Measurements from ENCODE around the gene CA12.
A peak's percentile ranks its signal among the peaks of the same experiment; 100 is the strongest.

Gene CA12

DNA sequence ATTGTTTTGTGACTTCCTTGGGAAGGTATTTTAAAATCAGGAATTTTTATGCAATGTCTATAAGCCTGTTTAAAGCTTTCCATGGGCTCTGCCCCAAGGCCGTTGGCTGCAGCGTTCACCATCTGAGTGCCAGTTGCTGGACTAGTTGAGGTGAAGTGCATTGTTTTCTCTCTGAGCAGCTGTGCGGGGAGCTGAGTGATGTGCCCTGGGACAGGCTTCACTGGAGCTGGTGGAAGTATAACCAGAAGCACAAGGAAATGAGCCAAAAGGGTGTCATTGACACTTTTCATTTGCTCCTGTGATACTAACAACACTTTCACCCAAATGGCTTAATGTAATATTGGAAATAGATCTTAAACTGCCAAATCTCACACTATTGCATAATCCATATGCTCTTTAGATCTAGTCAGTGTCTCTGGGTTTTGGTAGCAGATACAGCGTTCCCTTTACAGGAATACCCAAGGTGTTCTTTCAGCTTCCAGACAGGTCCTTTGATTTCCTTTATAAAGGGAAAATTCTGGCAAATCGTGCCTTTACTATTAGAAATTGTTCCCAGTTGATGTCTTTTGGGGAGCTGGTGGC, 75.1 kb downstream of the CA12 start:
- DNase-seq (ENCODE audit: low spot score): no peak

DNA sequence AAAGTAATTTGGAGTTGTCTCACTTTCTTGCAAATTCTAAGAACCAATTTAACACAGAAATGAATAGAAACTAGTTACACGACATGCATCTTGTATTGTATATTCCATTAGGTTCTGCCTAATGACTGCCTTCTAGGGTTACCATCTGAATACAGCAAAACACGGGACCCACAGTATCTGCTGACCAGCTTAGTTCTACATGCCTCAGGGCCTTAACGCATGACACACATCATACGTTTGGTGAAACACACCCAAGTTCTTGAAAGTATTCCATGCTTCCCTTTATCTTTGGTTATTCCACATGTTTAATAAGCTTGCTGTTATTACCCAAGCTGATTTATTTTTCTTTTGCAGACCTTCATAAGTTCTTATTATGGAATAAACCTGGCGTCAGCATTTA, 76.4 kb downstream of the CA12 start:
- DNase-seq (ENCODE audit: low spot score): no peak

DNA sequence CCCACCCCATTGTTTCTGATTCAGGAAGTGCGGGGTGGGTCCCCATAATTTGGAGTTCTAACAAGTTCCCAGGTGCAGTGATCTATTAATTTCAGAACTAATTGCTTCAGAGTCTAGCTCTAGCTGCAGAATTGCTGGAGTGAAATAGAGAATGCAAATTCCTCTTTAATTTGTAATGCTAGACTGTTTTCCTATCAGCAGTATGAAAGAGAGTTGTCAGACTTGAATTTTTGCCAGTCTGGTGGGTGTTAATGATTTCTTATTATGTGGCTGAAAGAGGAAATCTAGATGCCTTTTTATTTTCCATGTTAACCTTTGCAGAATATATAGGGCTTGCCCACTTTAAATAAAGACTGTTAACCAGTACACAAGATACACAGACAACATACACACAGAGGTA, 80.6 kb downstream of the CA12 start:
- DNase-seq (ENCODE audit: low spot score): no peak

DNA sequence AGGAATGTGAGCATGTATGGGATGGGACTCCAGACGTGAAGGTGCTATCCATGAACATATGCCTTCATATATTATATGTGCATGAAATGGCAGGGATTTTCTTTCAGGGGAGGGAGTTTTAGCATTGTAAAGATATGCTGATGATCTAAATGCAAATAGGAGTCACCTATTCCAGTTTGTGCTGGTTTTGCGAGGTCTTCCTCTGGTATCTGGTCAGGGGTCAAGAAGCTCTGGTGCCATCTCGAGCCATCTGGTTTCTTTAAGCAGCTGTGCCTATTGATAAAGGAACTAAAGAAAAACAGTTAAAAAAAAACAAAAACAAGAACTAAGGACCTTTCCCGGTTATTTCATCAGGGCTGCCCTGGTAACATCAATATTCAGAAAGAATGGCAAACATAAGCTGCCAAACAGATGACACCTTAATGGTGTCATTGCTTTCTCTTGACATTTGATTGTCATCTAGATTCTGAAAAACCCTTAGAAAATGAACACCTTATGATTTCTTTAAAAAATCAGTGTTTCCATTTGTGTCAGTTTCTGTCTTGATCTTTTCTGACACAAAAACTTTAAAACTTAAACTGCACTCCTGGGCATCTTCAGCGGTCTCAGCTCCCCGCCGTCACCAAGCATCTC, 81.6 kb downstream of the CA12 start:
- DNase-seq (ENCODE audit: low spot score): no peak

DNA sequence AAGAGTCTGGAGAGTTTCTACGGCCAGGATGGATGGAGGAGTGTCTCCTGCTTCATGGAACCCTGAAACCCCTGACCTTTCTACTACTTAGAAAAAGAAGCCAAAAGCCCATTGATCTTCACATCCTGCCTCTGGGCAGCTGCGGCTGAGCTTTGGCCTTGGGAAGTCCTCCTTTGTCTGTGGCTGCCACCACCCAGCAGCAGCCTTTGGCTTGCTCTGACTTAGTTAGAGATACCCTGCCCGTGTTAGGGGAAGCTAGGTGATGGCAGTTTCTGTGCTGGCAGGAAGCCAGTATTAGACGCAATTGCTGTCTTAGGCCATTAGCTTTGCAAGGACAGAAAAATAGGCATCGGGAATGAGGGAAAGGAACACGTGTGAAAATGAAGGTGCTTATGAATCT, 85.5 kb downstream of the CA12 start:
- no peak for DNase-seq (ENCODE audit: low spot score)

DNA sequence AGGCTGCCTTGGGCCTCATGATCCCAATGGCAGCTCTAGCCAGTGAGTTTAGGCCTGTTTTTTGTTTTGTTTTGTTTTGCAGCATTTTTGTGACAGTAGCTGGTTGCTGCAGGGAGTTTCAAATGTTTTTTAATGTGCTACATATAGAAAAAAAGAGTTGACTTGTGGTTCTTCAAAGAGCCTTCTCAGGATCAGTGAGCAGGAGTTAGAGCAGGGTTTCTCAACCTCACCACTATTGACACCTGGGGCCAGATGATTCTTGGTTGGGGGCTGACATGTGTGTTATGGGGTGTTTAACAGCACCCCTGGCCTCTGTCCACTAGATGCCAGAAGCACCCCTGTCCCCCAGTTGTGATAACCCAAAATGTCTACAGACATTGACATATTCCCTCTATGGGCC, 86.3 kb downstream of the CA12 start:
- no peak for DNase-seq (ENCODE audit: low spot score)

DNA sequence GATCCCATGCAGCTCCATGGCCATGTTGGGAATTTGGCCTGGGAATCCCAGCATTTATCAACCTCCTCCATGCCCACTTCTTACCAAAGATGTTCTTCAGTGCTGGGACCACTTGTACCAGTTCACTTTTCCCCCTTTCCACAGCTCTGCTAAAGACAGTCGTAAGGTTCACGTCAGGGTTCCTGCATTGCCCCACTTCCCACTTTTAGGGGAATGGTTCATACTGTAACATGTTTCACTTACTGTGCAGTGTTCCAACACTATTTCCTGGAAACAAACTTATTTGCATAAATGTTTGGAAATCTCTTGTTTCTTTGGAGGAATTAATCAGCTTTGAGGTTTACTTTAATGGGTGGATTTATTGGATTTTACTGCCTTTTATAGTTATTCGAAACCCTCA, 87.3 kb downstream of the CA12 start:
- no peak for DNase-seq (ENCODE audit: low spot score)

DNA sequence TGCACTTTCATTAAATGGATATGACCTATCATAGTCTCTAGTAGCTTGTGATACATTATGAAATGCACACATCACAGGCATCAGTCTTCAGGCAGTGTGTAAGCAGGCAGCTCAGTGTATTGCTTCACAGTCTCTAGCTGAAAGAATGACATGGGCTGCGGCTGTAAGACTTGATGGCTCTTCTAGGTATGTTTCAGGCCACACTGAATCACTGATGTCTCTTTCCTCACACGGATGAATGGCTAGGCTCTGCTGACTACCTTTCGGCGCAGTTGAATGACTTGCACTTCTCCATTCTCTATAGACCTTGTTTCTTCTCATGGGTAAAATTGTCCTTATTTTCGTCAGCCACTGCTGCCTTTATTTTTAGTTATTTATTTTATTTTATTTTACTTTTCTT, 88.9 kb downstream of the CA12 start:
- no peak for DNase-seq (ENCODE audit: low spot score)

DNA sequence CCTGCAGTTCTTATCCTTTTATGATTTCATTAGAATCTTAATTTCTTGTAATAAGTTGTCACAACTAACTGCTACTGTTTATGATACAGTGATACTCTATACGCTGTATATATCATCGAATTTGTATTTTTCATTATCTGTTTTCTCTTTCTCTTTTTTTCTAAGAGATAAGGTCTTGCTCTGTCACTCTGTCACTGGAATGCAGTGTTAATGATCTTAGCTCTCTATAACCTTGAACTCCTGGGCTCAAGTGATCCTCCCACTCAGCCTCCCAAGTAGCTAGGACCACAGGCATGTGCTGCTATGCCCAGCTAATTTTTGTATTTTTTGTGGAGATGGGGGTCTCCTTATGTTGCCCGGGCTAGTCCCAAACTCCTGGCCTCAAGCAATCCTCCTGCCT, 89.4 kb downstream of the CA12 start:
- DNase-seq (ENCODE audit: low spot score): no peak

DNA sequence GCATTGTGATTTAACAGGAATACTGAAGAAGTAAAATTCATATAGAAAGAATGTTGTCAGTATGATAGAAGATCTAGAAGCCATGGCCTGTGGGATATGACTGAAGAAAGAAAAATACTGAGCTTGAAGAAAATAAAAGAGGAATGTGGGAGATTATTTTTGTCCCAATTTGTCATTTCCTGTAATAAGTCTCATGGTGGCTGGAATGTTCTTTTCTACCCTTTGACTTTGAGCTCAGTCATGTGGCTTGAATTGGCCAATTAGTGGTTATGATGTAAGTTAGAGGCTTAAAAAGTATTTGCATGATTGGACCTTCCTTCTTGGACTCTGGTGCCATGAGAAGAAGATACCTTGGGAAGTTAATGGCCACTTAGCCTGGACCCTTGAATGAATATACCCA, 90.1 kb downstream of the CA12 start:
- peak; percentile 63 for DNase-seq (ENCODE audit: low spot score)

DNA sequence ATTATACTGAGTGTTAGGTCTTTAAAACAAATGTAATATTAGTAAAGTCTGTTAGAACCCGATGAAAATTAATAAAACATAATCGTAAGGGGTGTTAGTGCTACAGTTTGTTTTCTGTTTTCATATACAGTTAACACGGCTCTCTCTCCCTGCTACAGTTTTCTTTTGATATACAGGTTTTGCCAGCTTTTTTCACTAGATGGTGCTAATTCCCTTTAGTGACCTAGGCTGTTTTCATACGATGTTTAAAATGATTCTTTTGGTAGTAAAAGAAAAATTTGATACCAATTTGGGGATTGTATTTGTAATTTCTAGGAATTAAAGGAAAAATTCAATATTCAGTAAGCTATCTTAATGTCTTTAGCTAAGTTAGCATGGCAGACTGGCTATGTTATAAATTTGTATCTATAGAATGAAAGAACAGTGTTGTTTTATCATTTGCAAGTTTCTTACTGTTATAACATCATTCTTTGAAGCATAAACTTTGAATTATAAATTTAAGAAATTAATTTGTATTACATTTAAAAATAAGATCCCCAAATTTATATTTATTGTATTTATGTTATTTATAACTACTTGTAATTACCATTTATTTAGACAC, 92.8 kb downstream of the CA12 start:
- DNase-seq (ENCODE audit: low spot score): peak; percentile 76

DNA sequence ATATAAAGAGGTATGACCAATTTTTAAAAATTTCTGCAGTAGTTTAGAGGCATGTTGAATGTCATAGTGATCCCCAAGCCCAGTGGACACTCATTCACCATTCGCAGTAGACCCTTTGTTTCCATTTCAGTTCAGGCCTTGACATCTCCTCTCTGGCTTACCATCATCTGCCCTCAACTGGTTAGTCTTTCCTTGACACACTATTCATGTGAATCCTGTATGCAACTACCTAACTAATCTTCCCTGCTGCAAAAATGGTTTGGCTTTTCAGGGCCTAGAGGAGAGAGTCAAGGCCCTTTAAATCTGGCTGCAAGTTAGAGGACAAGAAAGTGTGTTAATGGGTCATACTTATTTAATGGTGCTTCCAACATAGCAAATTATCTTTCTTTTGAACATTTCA, 93.3 kb downstream of the CA12 start:
- no peak for DNase-seq (ENCODE audit: low spot score)

DNA sequence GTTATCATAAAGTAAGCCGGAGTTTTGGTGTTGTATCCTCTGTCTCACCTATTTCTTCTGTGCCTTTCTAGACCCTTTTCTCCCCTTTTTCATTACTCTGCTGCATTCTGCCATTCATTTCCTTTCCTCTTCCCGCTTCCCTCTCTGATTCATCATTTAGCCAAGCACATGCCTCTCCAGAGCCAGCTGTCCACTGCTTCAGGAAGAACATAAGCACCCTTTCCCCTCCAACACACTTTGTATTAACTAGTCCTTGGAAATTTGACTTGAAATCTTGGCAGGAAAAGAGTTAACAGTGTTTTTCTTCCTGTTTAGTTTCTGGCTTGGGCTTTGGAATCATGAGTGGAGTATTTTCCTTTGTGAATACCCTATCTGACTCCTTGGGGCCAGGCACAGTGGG, 94.5 kb downstream of the CA12 start:
- DNase-seq (ENCODE audit: low spot score): no peak

DNA sequence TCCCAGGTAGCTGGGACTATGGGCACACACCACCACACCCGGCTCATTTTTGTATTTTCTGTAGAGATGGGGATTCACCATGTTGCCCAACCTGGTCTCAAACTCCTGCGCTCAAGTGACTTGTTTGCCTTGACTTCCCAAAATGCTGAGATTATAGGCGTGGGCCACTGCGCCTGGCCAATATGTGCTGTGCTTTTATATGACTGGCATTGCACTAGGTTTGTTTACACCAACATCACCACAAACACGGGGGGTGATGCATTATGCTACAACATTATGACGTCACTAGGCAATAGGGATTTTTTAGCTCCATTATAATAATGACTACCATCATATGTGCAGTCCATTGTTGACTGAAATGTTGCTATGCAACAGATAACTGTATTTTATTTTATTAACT, 97.3 kb downstream of the CA12 start:
- DNase-seq (ENCODE audit: low spot score): no peak

DNA sequence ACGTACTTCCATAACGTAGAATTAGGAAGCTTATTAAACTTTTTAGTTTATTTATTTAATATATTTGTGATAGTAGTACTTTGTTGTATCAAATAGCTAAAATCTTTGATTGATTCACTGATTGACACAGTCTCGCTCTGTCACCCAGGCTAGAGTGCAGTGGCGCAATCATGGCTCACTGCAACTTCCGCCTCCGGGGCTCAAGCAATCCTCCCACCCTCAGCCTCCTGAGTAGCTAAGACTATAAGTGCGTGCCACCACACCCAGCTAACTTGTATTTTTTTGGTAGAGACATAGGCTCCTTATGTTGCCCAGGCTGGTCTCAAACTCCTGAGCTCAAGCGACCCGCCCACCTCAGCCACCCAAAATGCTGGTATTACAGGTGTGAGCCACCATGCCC, 98.5 kb downstream of the CA12 start:
- DNase-seq (ENCODE audit: low spot score): no peak

DNA sequence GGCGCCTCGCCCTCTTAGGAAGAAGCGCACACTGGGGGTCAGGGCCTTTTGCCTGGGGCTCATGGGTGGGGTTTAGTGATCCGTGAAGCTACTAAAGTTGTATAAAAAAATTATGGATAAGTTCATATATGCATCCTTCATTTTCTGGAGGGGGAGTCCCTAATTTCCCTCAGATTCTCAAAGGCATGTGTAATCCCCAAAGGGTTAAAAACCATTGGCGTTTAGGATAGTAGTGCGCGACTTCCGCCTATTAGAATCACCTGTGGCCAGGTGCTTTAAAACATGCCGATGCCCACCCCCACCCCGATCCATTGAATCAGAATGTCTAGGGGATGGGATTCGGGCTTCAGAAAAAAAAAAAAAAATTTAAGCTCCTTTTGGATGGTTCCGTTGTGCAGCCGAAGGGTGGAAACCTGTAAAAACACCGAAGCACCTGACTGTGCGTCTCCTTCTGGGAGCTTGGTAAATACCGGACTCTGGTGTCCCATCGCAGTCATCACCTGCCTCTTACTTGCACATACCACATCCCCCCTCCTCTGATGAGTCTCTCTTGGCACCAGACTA, 103.7 kb downstream of the CA12 start:
- no peak for DNase-seq (ENCODE audit: low spot score)

DNA sequence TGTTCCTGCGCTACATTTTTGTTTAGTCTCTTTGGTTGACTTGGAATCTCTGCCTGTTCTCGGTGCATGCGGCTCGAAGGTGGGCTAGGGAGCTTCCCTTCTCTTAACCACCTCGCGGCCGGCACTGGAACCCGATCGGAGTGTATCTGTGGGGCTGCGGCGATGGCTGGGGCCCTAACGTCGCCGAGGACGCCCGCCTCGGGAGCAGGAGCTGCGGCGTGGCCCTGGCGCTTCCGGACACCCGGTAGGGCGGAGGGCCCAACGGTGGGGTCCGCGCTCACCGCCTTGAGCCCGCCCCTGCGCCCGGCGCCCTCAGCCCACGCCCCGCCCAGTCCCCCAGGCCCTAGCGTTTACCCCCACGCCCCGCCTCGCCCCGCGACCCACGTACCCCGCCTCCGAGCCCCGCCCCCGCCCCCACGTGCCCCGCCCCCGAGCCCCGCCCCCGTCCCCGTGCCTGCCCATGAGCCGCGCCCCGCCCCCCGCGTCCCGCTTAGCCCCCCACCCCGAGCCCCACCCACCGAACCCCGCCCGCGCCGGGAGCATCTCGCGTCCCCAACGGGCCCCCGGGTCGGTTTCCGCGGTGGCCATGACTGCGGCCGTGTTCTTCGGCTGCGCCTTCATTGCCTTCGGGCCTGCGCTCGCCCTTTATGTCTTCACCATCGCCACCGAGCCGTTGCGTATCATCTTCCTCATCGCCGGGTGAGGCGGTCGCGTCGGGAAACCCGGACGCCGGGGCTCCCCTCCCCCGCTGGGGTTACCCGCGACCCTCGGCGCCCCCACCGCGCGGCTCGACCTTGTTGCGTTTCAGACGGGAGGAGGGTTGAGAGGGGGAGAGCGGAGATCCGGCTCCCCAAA, 104.4 kb downstream of the CA12 start, which contains the start of gene APH1B:
APH1B (plus strand) TSS at position 568 of the 855 bp plus-strand sequence; CDS start at position 587, 19 bp downstream.
- peak; percentile 74 for DNase-seq (ENCODE audit: low spot score)

DNA sequence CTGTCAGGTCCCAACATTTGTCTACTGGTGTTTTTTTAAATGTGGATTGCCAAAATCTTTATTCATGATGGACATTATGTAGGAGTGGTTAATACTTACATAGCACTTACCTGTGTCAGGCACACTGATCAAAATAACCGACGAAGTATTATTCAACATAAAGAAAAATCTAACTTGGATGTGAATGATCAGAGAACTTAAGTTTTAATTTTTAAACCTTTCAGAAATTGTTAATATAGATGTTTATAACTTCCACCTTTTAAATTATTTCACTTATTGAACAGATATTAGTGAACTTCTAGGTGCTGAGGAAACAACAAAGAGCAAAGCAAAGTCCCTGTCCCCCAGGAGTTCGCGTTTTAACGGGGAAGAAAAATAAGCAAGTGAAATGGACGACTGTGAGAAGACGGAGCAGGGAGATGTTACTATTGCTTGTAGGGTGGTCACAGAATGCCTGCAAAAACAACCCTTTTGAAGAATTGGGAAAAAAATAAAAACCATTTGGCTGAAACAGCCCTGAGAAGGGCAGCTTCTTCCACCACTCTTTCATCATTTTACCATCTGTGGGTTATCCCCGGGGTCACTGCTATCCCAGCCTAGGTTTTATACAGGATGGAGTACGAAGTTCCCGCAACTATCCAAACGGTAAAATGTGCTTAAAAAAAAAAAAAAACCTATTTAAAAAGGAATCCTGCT, 105.2 kb downstream of the CA12 start:
- DNase-seq (ENCODE audit: low spot score): no peak

DNA sequence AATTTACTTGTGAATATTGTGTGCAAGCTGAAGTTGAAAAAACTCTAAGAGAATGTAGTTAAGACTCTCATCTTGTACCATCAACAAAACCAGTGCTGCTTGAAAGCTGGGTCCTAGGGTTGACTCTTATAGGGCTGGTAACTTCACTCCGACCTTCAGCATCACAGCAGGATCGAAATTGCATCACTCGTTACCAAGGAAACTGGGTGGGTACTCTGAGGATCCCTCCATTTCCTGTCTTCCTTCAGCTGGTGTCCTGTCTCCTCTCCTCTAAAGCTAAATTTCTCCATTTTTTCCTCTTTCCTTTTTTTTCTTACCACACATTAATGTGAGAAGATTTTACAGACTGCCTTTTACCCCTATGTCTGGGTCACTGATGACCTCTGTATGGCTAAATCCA, 107.2 kb downstream of the CA12 start:
- no peak for DNase-seq (ENCODE audit: low spot score)
